AG09309 (cell line): ENCODE results near the gene SUPT20H.

Source experiments
- DNase-seq: peaks from one replicate; pipeline ENCODE4 v3.0.0-alpha.2; 2010; ENCODE audit warnings: low read depth
- H3K4me3 ChIP-seq: 2 replicates; pipeline ENCODE4 v1.5.1; 2011; ENCODE audit warnings: mild to moderate bottlenecking, low read depth, low read length, moderate library complexity; ENCODE audit not compliant: control insufficient read depth
- CTCF ChIP-seq: IDR thresholded peaks from 2 replicates; pipeline ENCODE4 v1.5.1; 2011; ENCODE audit warnings: mild to moderate bottlenecking, low read depth, low read length, inconsistent platforms; ENCODE audit not compliant: insufficient read depth, control insufficient read depth; ENCODE audit errors: missing control alignments

The SUPT20H gene

GRCh38 chr13:37072024-37072423 lies 12.5 kb upstream of the SUPT20H start:
- no peak for TF ChIP-seq CTCF
- H3K4me3 ChIP-seq, result no peak overlapping the region
- DNase-seq, result no peak

GRCh38 chr13:37070956-37071355 lies 11.5 kb upstream of the SUPT20H start:
- no peak for DNase-seq
- TF ChIP-seq CTCF, result no peak
- H3K4me3 ChIP-seq, result no peak overlapping the region

- no peak overlapping the region for H3K4me3 ChIP-seq
- DNase-seq, result no peak
- no peak for TF ChIP-seq CTCF
These were observed 10.7 kb upstream of the SUPT20H start for GRCh38 chr13:37070145-37070695.

- TF ChIP-seq CTCF, result no peak
- DNase-seq, result no peak
- no peak overlapping the region for H3K4me3 ChIP-seq
These were observed 10.2 kb upstream of the SUPT20H start for GRCh38 chr13:37069597-37070103.

GRCh38 chr13:37068962-37069361 lies 9.5 kb upstream of the SUPT20H start:
- TF ChIP-seq CTCF, result peak; percentile 13
- no peak for DNase-seq
- H3K4me3 ChIP-seq, result no peak overlapping the region

- no peak for DNase-seq
- no peak for TF ChIP-seq CTCF
- H3K4me3 ChIP-seq, result no peak overlapping the region
These were observed 8.4 kb upstream of the SUPT20H start for GRCh38 chr13:37067874-37068273.

- TF ChIP-seq CTCF, result no peak
- no peak overlapping the region for H3K4me3 ChIP-seq
- DNase-seq, result no peak
These were observed 6.5 kb upstream of the SUPT20H start for GRCh38 chr13:37065890-37066526.
